Psoas muscle (tissue), 8 donors: ENCODE measurements around the gene F2RL3. TPM values are rescaled to one million over a fixed set of nuclear protein-coding genes. Genes with fewer than 3 reads are reported as not detected.
"Not testable (repeated sequence)": the region's sequence is repeated elsewhere in the genome, so short reads cannot be mapped to it uniquely, and the experiment has no call there.

ENCODE experiments used
- ATAC-seq, 4 donors: fragments of 200-7000 bp; cut with Tn5 transposase; one replicate each; pipeline ENCODE4 v1.9.1; 2020; ENCODE audit warnings: moderate library complexity in 3 of 4, mild to moderate bottlenecking in 2 of 4
- DNase-seq, 2 donors: peaks; one replicate each; pipeline ENCODE4 v3.0.0-alpha.2; 2020
- H3K27ac ChIP-seq: fragments of 200-600 bp; one replicate; pipeline ENCODE4 v1.8.0; 2022
- H3K27me3 ChIP-seq, 3 donors: fragments of 200-600 bp in 1 of 3; one replicate each; pipeline versions ENCODE4 v1.6.1 to v1.8.0; 2013 to 2022; ENCODE audit warnings: low read length in 2 of 3, mild to moderate bottlenecking in 2 of 3, moderate library complexity in 1 of 3; ENCODE audit not compliant: insufficient read depth in 3 of 3
- H3K36me3 ChIP-seq, 2 donors: fragments of 200-600 bp in 1 of 2; one replicate each; pipeline versions ENCODE4 v1.6.1 to v1.8.0; 2013 to 2022; ENCODE audit warnings: low read depth in 1 of 2, mild to moderate bottlenecking in 1 of 2, moderate library complexity in 1 of 2; ENCODE audit not compliant: insufficient read depth in 1 of 2
- H3K4me1 ChIP-seq: fragments of 200-600 bp; one replicate; pipeline ENCODE4 v1.8.0; 2022
- H3K4me3 ChIP-seq: fragments of 200-600 bp; one replicate; pipeline ENCODE4 v1.8.0; 2022; ENCODE audit warnings: mild to moderate bottlenecking
- H3K9me3 ChIP-seq: fragments of 200-600 bp; one replicate; pipeline ENCODE4 v1.8.0; 2022
- WGBS, 3 donors: extraction: QIAGEN DNeasy Blood & Tissue Kit; methylation state at CpG; one replicate each; pipeline versions ENCODE4 v1.1.6 to v1.1.7; 2013; 5-methylcytosine and 5-hydroxymethylcytosine counted together
- intact Hi-C, 2 donors: fragments of 100-400 bp; cut with DNase I; formaldehyde crosslinking; loops; one replicate each; pipeline versions ENCODE4 v1.11.0 to v1.14.2; 2022
- polyA plus RNA-seq, 3 donors: library from polyadenylated mRNA; stranded (reverse); fragments of 200-250 nt; gene quantifications; one replicate each; pipeline ENCODE4 v1.2.3, GENCODE V29; 2013
- total RNA-seq, 4 donors: library from RNA; stranded (reverse); fragmentation: NEBNext Ultra II Directional in 2 of 4; extraction: Animal tissue kit (Norgen Biotek cat#: 25700) in 2 of 4; gene quantifications; one replicate each; pipeline versions ENCODE4 v1.2.1 to v1.2.4, GENCODE V29; 2021 to 2023
- TF ChIP-seq, protein P1 (sequence below): fragments of 200-600 bp; IDR thresholded peaks from one replicate; pipeline ENCODE4 v1.8.0; 2022; ENCODE audit warnings: antibody characterized with exemption
- donor health status: healthy with polysubstance abuse.
- donor health status: DM: no; HTN: no; CAD: no; lungs with moderate emphysema.
- donor health status: Bipolar disorder and iron deficiency.
- donor health status: healthy.
- donor health status: DM: yes; HTN: yes; CAD: no.
- donor health status: DM: no; HTN: no; CAD: no.
- donor health status: DM: no; HTN: no; CAD: no.
- donor health status: DM: yes; HTN: yes; CAD: no.

Gene F2RL3
- total and polyA plus RNA-seq, 7 donors: 0.27 to 4.5 (median 1.4) TPM

DNA sequence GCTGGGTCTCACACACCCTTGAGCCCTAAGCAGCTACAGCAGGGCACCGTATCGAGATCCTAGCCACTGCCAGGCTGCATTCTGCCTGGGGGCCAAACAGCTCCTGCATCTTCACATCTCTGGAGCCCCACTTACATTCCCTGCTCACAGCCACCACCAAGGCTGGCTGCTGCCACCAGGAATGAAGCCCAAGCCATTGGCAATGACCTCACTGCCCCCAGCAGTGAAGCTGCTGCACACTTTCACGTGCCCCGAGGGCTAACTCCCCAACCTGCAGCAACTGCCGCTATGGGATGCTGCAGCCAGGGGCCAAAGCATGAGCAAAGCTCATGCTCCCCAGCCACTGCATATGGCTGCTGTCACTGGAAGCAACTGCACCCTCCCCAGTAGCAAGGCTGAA is 42.0 kb downstream of the F2RL3 start:
- Histone ChIP-seq H3K9me3 (peaks cover 19% of the 10 kb centered on the region), H3K4me3 (no peak overlapping the region), H3K4me1 (no peaks in the 10 kb centered on the region), H3K27me3 (no peaks in the 10 kb centered on the region), H3K36me3 (no peaks in the 10 kb centered on the region), H3K27ac (no peak overlapping the region)
- intact Hi-C loops: no loop called here
- no peak for DNase-seq
- 65 to 80% (median 79%) methylated on average over 5 of the region's 5 CpGs for WGBS, 3 donors
- no peak for ATAC-seq
- TF ChIP-seq, protein P1, sequence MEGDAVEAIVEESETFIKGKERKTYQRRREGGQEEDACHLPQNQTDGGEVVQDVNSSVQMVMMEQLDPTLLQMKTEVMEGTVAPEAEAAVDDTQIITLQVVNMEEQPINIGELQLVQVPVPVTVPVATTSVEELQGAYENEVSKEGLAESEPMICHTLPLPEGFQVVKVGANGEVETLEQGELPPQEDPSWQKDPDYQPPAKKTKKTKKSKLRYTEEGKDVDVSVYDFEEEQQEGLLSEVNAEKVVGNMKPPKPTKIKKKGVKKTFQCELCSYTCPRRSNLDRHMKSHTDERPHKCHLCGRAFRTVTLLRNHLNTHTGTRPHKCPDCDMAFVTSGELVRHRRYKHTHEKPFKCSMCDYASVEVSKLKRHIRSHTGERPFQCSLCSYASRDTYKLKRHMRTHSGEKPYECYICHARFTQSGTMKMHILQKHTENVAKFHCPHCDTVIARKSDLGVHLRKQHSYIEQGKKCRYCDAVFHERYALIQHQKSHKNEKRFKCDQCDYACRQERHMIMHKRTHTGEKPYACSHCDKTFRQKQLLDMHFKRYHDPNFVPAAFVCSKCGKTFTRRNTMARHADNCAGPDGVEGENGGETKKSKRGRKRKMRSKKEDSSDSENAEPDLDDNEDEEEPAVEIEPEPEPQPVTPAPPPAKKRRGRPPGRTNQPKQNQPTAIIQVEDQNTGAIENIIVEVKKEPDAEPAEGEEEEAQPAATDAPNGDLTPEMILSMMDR: no peak

DNA sequence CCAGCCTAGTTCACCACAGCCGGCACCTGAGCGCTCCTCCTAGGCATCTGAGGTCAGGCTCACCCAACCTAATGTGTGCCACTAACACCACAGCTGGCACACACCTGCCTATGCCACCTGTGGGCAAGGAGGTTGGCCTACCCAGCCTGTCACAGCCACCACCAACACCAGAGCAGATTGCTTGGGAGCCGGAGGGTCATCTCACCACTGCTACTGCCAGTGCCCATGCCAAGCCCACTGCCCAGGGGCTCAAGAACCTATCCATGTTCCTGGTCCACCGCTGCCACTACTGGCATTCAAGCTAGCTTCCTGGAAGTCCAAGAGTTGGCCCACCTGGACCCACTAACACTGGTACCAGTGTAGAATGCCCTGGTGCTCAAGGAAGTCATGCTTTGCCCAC is 42.5 kb downstream of the F2RL3 start:
- H3K36me3 ChIP-seq: no peaks in the 10 kb centered on the region
- H3K4me1 ChIP-seq: no peaks in the 10 kb centered on the region
- WGBS, 3 donors: 90 to 98% (median 91%) methylated on average over 3 to 4 of the region's 4 CpGs

DNA sequence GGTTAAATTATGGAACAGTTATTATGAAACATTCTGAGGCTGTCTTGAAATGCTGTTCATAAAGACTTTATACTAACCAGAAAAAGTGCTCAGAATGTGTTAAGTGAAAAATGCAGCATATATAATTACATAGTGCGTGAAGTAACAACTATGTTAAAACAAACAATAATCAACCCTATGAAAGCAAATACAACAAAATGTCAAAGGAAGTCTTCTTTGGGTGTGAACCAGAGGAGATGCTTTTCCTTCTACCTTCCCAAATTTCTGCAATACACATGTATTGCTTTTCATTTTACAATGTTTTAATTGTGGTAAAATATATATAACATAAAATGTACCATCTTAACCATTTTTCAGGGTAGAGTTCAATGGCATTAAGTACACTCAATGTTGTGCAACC is 45.7 kb downstream of the F2RL3 start:
- WGBS, 3 donors: 95 to 98% (median 95%) methylated on average over 1 of the region's 1 CpG
- H3K4me3 ChIP-seq: no peak overlapping the region
- ATAC-seq (no peak), DNase-seq (no peak)
- H3K4me1 ChIP-seq: no peaks in the 10 kb centered on the region
- no peak overlapping the region for H3K27ac ChIP-seq
- intact Hi-C loops: no loop called here
- peaks cover 0 to 2% (median 0%) of the 10 kb centered on the region in 3 donors for H3K27me3 ChIP-seq
- H3K36me3 ChIP-seq: no peaks in the 10 kb centered on the region
- H3K9me3 ChIP-seq: peaks cover 21% of the 10 kb centered on the region
- TF ChIP-seq, protein P1: no peak

More for the DNA sequence above, 42.5 kb downstream of the F2RL3 start:
- H3K27ac ChIP-seq: no peak overlapping the region
- peaks cover 21% of the 10 kb centered on the region for H3K9me3 ChIP-seq
- ATAC-seq (no peak), DNase-seq (no peak)
- H3K27me3 ChIP-seq: no peaks in the 10 kb centered on the region
- TF ChIP-seq, protein P1: no peak
- H3K4me3 ChIP-seq: no peak overlapping the region
- intact Hi-C loops: no loop called here

DNA sequence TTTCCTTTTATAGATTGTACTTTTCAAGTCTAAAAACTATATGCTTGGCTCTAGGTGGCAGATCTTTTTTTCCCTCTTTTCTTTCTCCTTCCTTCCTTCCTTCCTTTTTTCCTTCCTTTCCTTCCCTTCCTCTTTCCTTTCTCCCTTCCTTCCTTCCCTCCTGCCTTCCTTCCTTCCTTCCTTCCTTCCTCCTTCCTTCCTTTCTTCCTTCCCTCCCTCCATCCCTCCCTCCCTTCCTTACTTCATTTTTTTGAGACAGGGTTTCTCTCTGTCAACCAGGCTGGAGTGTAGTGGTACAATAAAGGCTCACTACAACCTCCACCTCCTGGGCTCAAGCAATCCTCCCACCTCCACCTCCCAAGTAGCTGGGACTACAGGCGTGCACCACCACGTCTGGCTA is 48.1 kb downstream of the F2RL3 start:
- Histone ChIP-seq H3K27ac (no peak overlapping the region), H3K27me3 (peaks cover 0 to 2% (median 0%) of the 10 kb centered on the region in 3 donors), H3K4me1 (no peaks in the 10 kb centered on the region), H3K4me3 (no peak overlapping the region), H3K36me3 (no peaks in the 10 kb centered on the region), H3K9me3 (peaks cover 21% of the 10 kb centered on the region)
- TF ChIP-seq, protein P1: no peak
- ATAC-seq (no peak), DNase-seq (no peak)
- intact Hi-C loops: no loop called here
- 82 to 86% (median 85%) methylated on average over 2 of the region's 2 CpGs for WGBS, 3 donors

DNA sequence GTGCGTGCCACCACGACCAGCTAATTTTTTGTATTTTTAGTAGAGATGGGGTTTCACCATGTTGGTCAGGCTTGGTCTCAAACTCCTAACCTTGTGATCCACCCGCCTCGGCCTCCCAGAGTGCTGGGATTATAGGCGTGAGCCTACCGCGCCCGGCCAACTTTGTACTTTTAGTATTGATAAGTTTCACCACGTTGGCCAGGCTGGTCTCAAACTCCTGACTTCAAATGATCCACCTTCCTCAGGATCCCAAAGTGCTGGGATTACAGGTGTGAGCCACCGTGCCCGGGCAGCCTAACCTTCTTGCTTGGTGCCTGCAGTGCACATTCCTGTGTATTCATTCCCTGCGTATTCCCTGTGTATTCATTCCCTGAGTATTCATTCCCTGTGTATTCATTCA is 49.0 kb downstream of the F2RL3 start:
- H3K27ac ChIP-seq, H3K36me3 ChIP-seq, H3K4me1 ChIP-seq, DNase-seq, intact Hi-C loops, H3K27me3 ChIP-seq, ATAC-seq, H3K4me3 ChIP-seq: not testable (repeated sequence)
- peaks cover 21% of the 10 kb centered on the region for H3K9me3 ChIP-seq
- WGBS, 3 donors: 90 to 95% (median 93%) methylated on average over 12 of the region's 12 CpGs
